Erythroblast (primary cell): ENCODE measurements around the gene FASTK.

Experiments
- GATA1 ChIP-seq: IDR thresholded peaks from 2 replicates; pipeline ENCODE4 v1.6.1; 2011; ENCODE audit warnings: low read depth, mild to moderate bottlenecking, control low read depth, low read length, moderate library complexity
- POLR2A ChIP-seq: IDR thresholded peaks from 2 replicates; pipeline ENCODE4 v1.6.1; 2011; ENCODE audit warnings: mild to moderate bottlenecking, low read length

DNA sequence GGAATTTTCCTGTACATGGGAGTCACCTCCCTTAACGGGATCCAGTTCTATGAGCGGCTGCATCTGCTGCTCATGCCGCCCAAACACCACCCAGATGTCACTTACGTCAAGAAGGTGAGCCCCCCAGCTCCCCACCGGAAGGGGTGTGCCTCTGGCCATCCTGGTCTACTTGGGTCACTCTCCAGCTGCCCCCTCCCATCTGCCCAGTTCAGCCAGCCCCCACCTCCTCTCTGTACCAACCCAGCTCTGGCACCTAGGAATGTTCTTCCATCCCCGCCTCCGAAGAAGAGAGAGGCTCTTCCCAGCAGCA lies 5.0 kb downstream of the FASTK start:
- no peak for TF ChIP-seq POLR2A
- TF ChIP-seq GATA1 = no peak
